HG02623 (cell line): ENCODE measurements around the gene CDS2.

Experiments
- ATAC-seq: cut with Tn5 transposase; IDR thresholded peaks from one replicate; pipeline ENCODE4 v1.9.1; 2021; ENCODE audit warnings: moderate library complexity; ENCODE audit not compliant: unreplicated experiment

CDS2 gene

DNA sequence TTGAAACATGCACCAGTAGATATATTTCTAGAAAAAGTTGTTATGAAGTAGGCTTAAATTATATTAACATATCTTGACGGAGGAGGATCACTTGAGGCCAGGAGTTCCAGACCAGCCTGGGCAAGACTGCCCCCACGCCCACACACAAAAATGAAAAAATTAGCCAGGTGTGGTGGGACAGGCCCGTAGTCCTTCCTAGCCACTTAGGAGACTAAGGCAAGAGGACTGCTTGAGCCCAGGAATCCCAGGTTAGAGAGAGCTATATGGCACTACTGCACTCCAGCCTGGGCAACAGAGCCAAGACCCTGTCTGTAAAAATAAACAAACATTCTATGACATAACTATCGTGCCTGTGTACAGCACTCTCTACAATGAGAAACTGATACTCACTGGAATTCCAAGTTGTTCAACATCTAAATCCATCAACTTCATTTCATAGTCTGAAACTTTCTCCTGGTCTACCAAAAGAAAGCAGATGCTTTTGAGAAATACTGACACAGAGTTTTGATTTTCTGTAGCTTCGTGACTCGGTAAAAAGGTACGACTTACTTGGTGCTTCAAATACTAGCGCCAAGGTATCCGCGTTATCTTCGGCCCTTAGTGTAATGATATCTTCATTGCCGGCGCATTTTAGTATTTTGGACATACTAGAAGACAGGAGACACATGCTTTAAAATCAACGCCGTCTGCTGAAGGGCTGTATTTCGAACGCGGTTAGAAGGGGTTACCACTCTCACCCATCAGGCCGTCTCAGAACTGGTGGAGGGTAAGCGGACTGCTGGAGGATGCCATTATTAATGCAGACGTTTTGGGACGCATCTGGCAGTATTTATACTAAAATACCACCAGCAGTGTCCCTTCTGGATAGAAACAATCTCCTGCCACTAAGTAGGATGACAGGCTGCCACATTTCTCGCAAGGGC, 8.3 kb upstream of the CDS2 start:
- no peak for ATAC-seq

GRCh38 chr20:5119143-5119434, 7.7 kb upstream of the CDS2 start:
- no peak for ATAC-seq

DNA sequence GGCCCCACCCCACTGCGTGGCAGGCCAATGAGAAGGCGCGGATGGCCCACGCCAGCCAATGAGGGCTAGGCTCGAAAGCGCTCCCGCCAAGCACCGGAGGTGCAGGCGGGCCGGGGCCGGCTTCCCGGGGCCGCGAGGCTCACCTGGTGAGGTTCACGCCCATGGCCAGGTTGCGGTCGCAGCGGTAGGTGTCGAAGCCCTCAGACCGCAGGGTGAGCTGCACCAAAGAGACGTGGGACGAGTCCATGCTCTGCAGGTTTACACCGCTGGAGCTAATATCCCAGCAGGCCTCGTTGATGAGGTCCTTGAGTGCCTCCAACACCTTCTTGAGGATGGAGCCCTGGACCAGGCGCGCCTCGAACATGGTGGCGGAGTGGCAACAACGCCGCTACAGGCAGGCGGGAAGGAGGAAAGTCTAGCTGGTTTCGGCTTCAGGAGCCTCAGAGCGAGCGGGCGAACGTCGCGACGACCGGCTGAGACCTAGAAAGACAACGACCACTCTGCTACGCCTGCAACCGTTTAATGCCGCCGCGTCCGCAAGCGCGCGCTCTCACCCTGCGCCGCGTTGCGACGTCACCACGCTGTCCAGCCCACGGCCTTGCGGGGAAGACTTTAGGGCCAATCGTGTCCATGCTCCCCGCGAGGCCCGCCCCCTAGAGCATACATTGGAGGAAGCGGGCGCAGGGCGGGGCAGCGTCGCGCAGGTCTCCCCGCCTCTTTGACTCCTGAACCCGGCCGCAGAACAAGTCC, 7.2 kb upstream of the CDS2 start, which contains the start of gene PCNA:
Gene PCNA (minus strand): TSS at position 524 of the 750 bp plus-strand sequence. CDS start 160 bp downstream, at position 364.
- ATAC-seq, result peak; percentile 91

- ATAC-seq, result no peak
These were observed 6.7 kb upstream of the CDS2 start for GRCh38 chr20:5120185-5120476.

DNA sequence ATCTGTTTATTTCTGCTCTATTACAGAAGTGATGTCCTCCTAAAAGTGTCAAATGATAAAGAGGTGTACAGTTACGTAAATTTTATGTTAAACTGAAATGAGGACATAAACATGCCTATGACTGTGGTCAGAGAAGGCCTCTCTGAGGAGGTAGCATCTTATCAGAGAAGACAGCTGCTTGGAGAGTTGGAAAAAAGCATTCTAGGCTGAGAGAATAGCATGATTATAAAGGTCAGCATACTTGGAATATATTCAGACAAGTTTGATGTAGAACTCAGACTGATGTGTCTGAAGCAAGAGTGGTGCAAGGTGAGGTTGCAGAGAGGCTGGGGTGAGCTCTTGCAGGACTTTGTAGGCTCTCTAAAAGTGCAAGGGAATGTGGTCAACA, 3.9 kb upstream of the CDS2 start:
- ATAC-seq, result no peak

DNA sequence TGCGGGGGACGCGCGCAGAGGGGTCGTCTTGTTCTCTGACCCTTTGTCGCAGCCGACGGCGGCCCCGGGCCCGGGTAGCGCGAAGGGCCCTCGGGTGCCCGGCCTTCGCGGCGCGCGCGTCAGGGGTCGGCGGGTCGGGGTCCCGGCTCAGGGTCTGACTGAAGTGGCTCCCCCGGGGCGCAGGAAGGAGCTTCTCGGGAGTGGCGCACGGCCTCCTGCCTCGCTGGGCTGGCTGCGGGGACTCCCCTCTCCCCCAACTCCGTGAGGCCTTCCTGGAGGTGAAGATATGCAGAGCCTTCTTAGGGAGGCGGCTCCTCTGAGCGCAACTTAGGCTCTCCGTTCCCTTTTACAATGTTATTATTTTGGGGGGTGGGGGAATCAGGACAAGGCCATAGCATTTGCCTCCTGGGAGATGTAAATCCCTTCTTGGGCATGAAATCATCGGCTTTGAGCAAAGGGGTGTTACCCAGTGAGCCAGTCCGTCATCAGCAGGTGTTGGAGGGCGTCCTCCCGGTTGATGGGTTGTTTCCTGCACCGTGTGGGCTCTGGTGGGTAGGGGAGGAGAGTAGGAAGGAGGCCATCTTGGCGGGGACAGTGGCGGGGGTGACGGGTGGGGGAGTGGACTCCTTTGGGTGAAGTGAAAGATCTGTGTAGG, 523 bp downstream of the CDS2 start:
- peak; percentile 25 for ATAC-seq

- ATAC-seq, result no peak
These were observed 1.1 kb downstream of the CDS2 start for GRCh38 chr20:5127859-5128424.

DNA sequence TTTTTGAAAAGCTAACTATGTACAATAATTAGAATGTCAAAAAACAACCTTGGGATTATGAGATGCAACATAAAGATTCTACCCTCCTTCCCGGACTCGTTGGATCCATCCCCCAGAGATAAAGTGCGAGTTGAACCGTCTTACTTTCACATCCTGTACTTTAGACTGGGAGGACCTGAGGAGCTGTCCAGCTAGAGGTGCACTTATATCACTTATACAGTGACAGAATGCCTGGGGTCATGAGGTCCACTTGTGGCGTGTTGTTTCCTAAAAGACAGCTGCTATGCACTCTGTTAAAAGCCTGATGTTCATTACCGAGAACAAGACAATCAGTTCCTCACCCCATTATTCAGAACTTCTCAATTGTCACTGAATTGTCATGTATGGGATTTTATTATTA, 2.1 kb downstream of the CDS2 start:
- no peak for ATAC-seq

GRCh38 chr20:5131502-5131901, 4.7 kb downstream of the CDS2 start:
- no peak for ATAC-seq

DNA sequence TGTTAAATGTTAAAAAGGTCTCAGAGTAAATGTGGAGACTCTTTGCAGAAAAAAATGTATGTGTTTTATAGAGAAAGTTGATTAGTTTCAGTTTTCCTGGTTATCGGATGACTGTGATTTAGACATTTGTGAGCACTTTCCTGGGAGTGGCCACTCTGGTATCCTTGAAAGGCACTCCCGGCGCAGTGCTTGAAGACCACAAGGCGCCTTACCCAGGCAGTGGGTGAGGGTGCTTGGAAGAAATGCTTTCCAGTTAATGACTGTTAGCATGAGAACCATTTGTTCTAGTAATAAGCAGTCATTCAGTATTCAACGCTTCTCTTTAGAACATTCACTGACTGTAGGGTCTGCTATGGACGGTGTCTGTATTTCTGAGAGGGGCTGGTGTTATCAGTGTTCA, 7.2 kb downstream of the CDS2 start:
- ATAC-seq, result no peak

DNA sequence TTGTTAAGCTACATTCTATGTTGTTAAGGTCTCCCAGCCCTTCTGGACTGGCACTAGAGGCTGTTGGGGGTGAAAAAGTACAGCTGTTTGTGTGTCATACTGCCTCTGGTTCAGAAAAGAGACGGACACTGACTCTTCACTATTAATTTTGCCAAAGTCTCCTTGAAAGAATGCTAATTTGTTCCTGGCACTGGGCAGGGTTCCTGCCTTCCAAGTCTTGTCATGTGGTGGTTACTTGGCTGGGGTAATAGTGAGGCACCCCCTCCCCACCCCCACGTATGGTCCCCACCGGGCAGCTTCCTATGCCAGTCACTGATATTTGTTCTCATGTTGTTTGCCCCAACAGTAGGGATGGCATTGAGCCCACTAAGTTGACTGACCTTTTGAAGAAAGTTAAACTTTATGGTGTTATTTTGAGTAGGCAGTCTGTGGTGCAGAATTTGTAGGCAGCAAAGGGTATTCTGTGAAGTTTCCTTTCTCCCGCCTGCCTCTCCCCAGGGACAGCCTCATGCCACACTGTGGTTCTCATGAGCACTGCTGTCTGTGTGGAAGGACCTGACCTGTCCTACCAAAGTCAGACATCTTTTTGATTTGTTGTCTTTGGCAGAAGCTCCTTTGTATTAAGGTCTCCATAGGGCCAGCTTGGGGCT, 8.7 kb downstream of the CDS2 start:
- ATAC-seq, result no peak

DNA sequence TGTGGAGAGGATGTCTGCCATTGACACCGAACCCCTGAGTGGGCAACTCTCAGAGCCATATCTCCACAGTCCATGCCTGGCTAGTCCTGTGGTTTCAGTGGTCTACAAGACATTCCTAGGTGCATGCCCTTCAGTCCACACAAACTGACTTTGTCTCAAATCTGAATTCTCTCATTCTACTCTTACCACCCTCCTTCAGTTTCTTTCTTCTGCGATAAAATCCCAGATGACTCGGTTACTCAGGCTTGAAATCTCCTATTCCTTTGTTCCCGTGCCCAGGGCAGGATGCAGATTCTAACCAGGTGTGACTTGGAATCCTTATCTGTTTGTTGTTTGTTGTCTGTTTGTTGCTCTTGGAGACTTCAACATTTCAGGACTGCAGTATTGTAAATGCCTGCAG, 9.3 kb downstream of the CDS2 start:
- ATAC-seq, result no peak

DNA sequence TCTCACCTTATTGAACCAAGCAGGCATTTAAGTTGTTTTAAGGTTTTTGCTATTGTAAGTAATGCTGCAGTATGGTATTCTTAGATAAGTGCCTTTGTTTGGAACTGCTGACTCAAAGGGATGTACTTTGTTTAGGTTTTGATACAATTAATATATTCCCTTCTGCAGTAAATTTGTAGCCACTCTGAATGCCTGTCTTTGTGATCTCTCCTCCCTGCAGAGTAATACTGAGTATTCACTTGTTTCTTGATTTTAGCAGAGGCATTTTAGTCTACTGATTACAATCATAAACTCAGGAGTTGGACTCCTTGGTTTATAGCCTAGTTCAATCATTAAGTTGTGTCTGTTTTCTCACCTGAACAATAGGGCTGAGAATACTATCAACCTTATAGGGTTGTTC, 13.4 kb downstream of the CDS2 start:
- ATAC-seq, result no peak

- no peak for ATAC-seq
These were observed 14.8 kb downstream of the CDS2 start for GRCh38 chr20:5141615-5142014.

DNA sequence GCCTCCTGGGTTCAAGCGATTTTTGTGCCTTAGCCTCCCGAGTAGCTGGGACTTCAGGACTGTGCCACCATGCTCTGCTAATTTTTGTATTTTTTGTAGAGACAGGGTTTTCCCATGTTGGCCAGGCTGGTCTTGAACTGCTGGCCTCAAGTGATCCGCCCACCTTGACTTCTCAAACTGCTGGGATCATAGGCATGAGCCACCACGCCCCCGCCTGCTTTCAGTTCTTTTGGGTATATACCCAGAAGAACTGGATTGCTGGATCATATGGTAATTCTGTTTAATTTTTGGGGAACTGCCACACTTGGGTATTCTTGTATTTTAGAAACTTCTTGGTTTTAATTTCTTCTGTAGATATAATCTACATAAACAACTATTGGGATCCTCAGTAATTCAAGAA, 17.0 kb downstream of the CDS2 start:
- ATAC-seq, result no peak

DNA sequence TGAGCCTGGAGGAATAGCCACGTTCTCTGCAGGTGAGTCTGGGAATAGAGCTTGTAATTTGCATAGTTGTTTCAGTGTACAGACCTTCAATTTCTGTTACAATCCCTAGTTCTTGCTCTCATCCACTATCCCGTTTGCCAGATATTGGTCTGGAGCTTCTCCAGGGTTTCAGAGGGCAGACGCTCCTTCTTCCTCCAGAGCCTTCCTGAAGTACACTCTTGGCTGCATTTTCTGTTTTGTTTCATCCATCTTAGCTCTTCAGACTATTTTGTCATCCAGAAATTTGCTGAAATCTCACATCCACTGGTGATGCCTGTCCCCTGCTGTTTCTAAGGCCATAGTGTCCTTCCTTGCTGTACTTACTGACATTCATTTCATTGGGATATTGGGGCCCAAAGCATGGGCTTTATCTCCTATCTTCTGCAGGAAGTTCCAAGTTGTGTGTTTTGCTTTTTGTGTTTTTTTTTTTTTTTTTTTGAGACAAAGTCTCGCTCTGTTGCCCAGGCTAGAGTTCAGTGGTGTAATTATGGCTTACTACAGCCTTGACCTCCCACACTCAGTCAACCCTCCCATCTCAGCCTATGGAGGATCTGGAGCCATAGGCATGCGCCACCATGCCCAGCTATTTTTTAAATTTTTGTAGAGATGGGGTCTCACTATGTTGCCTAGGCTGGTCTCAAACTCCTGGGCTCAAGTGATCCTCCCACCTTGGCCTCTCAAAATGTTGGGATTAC, 18.7 kb downstream of the CDS2 start:
- ATAC-seq, result no peak

GRCh38 chr20:5146099-5146668, 19.4 kb downstream of the CDS2 start:
- ATAC-seq, result no peak

- ATAC-seq, result no peak
These were observed 20.2 kb downstream of the CDS2 start for GRCh38 chr20:5146871-5147592.

DNA sequence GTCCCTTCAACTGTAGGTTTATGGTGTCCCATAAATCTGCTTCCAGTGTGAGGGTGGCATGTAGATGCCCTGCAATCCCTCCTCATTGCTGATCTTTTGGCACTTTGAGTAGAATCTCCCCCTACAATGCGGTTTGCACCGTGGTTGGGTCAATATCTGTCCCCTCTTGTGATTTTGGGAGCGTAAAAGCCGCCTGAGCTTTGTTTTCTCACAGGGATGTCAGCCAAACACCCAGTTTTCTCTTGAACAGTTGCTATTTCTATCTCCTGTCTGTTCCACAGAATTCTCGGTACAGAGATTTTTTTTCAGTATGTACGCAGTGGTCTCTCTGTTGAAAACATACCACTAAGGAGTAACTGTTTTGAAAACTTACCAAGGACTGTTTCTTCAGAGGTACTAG, 21.8 kb downstream of the CDS2 start:
- ATAC-seq, result no peak

GRCh38 chr20:5149892-5150225, 23.1 kb downstream of the CDS2 start:
- no peak for ATAC-seq
